Left renal cortex interstitium (tissue), 4 donors: ENCODE measurements around the gene CAPN8. TPM values are rescaled to one million over a fixed set of nuclear protein-coding genes. Genes with fewer than 3 reads are reported as not detected.

Experiments
- DNase-seq, 4 donors: peaks; one replicate each; pipeline ENCODE4 v3.0.0-alpha.2; 2013; ENCODE audit warnings: low read depth in 4 of 4, low spot score in 2 of 4, missing footprints in 1 of 4
- polyA plus RNA-seq, 4 donors: library from polyadenylated mRNA; unstranded; fragments of 120-200 nt; gene quantifications; one replicate each; pipeline ENCODE4 v1.2.1, GENCODE V29; 2013; ENCODE audit not compliant: insufficient read length in 4 of 4

The CAPN8 gene
- polyA plus RNA-seq, 4 donors: 1.3 to 4.8 (median 2.4) TPM

- no peak for DNase-seq
These were observed 37.5 kb upstream of the CAPN8 start for GRCh38 chr1:223702735-223703667.

DNA sequence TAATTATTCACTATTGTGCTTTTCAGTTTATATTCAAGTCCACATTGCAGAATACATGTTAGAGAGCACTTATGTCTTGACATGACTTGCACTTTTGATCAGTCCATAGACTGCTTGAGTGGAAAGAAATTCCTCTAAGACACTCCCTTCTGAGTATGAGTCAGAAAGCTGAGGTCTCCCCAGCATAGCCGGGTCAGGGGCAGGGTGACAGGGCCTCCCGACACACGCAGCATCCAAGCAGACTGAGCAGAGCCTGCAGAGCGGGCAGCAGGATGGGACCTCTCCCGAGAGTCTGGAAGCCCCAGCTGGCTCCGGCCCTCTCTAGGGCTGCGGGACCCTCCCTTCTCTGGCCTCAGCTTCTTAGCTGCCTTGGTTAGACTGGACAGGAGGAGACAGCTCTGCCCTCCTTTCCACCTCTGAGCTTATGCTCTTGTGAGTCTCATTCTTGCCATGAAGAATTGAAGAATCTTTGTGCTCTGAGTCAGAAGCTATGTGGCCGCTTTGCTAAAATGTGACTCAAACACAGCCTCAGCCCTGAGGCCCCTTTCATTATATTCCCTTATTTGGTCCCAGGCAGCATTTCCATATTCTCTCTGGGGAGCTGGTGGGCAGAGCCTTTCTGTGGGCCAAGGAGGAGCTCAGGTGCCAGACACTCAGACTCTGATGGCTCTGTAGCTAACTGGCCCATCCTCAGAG is 35.6 kb upstream of the CAPN8 start:
- DNase-seq: no peak

GRCh38 chr1:223700388-223700918 is 35.0 kb upstream of the CAPN8 start:
- no peak for DNase-seq

DNA sequence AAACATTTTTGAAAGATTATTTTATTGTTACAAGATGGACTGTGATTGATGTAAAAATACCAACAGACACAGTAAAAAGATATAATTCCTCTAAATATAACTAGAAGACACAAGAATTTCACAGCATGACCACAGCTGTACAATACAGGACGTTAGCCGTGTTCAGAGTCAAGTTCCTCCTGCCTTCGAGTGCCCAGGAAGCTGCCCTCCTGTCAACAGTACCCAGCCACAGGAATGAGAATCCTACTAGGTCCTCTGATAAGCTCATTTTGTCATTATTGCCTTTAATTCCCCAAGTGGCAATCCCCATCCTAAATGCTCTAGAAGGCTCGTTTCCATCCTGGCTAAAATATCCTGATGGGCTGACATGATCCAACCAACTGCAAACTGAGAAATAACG is 30.4 kb upstream of the CAPN8 start:
- no peak for DNase-seq

- DNase-seq: no peak
These were observed 29.6 kb upstream of the CAPN8 start for GRCh38 chr1:223695014-223695548.

DNA sequence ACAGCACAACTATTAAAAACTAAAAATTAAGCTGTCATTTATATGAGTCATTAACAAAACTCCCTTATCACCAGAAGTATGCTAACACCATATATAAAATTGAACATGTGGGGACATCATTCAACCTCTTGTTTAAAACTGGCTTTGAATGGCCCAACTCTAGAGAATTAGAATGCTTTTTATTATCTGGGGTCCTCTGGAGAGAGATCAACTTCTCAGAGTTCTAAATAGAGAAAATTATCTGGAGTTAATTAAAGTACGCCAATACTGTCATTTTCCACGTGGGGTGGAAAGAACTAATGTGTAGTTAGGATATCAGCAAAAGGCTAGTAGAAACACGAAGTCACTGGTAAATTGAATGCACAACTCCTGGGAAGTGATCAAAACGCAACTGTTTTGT is 25.6 kb upstream of the CAPN8 start:
- no peak for DNase-seq

DNA sequence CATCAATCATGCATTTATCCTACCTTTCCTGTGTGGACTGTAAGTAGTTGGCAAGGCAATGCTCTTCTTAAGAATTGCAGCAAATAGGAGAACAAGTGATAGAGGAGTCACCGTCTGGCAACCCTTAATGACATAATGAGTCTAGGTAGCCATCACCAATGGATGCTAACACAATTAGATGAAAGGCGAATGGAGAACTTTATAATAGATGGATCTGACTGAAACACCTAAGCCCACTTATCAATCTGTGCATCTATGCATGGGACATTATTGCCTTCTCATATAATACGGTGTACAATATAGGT is 18.9 kb upstream of the CAPN8 start:
- DNase-seq: no peak

GRCh38 chr1:223683586-223684487 is 18.3 kb upstream of the CAPN8 start:
- peak; percentile 50 to 81 (median 63) for DNase-seq

DNA sequence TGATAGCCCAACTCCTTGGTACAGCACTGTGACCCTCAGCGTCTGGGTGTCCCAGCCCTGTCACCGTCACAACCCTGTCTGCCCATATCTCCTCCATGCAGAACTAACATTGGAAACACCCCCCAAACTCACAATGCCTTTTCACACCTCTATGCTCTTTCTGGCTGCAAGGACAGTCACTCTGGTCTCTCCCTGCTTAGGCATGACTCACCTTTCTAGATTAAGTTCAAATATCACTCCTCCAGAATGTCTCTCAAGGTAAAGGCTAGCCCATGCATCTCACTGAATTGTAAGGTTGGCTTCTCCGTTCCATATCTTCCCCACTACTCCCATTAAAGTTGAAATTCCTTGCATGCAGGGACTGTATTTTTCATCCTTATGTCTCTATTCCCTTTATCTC is 17.0 kb upstream of the CAPN8 start:
- DNase-seq: no peak

DNA sequence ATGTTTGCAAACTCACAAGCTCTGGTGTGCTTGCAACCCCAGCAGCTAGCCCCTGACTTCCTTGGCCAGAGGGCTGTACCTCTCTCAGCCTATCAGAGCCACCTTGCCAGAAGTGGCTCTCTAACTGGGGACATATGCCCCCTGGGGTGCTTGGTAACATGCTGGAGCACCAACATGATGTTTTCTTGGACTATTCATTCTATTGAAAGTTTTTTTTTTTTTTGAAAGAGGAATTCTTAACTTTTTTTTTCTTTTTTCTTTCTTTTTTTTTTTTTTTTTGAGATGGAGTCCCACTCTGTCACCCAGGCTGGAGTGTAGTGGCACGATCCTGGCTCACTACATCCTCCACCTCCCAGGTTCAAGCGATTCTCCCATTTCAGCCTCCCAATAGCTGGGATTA is 14.7 kb upstream of the CAPN8 start:
- DNase-seq: no peak

DNA sequence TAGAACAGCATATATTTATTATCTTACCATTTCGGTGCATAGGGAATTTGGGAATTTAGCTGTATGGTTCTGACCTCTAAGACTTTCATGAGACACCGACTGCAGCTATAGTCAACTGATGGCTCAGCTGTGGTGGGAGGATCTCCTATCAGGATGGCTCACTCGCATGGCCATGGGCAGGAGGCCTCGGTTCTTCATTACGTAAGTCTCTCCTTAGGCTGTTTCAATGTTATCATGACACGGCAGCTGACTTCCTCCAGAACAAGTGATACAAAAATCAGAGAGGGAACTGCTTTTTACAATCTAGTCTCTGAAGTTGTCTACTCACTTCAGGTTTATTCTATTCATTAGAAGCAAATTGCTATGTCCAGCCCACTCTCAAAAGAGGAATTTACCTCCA is 13.3 kb upstream of the CAPN8 start:
- no peak for DNase-seq

DNA sequence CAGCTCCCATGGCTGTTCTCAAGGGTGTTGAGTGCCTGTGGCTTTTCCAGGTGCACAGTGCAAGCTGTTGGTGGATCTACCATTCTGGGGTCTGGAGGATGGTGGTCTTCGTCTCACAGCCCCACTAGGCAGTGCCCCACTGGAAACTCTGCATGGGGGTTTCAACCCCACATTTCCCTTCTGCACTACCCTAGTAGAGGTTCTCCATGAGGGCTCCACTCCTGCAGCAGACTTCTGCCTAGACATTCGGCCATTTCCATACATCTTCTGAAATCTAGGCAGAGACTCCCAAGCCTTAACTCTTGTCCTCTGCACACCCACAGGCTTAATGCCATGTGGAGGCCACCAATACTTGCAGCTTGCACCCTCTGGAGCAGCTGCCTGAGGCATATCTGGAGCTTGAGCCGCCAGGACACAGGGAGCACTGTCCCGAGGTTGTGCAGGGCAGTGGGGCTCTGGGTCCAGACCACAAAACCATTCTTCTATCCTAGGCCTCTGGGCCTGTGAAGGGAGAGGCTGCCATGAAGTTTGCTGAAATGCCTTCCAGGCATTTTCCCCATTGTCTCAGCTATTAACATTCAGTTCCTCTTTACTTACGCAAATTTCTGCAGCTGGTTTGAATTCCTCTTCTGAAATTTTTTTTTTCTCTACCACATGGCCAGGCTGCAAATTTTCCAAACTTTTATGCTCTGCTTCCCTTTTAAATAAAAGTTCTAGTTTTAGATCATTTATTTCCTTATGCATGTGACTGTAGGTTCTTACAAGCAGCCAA is 8.8 kb upstream of the CAPN8 start:
- no peak for DNase-seq

DNA sequence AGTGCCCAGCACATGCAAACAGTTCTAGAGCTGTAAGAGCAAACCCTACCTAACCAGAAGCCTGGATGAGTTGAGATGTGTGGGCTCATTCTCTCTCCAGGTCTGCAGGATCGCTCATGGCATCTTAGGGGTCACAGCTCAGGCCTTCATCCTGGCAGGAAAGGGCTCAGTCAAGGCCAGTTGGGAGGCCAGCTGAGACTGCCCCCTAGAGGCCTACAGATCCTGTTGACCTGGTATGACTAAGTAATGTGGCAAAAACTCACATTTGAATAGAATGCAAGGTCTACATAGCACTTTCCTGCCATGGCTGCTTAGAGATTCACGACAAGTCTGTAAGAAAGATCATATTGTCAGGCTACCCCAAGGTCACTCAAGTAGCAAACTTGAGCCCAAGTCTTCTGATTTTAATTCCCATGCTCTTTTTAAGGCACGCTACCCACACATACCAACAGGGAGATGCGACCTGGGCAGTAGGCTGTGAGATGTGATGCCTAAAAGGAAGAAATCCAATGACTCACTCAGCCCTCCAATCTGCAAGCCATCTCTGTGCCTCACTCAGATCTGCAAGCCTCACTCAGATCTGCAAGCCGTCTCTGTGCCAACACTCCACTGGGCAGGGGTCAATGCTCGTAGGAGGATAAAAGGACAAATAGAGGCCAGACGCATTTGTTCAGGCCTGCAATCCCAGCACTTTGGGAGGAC is 5.1 kb upstream of the CAPN8 start:
- DNase-seq: peak in 1 of 4 donors; percentile 23

GRCh38 chr1:223669003-223669795 is 3.7 kb upstream of the CAPN8 start:
- no peak for DNase-seq

GRCh38 chr1:223667484-223668182 is 2.1 kb upstream of the CAPN8 start:
- DNase-seq: no peak

- no peak for DNase-seq
These were observed 1.4 kb downstream of the CAPN8 start for GRCh38 chr1:223664106-223664505.

- no peak for DNase-seq
These were observed 2.6 kb downstream of the CAPN8 start for GRCh38 chr1:223662943-223663342.

- no peak for DNase-seq
These were observed 5.8 kb downstream of the CAPN8 start for GRCh38 chr1:223659711-223660110.
